CD4-positive, alpha-beta T cell treated with Interleukin-15 for 4 hours (primary cell): ENCODE data around the gene NNMT.
"Not testable (repeated sequence)": the region's sequence is repeated elsewhere in the genome, so short reads cannot be mapped to it uniquely, and the experiment has no call there.

Experiments used
- DNase-seq: peaks from one replicate; pipeline ENCODE4 v3.0.0-alpha.2; 2020; ENCODE audit warnings: low spot score

NNMT gene

GRCh38 chr11:114310095-114310494 lies 13.9 kb downstream of the NNMT start:
- no peak for DNase-seq

GRCh38 chr11:114311946-114312345 lies 15.7 kb downstream of the NNMT start:
- no peak for DNase-seq

GRCh38 chr11:114314096-114314495 lies 17.9 kb downstream of the NNMT start:
- no peak for DNase-seq

- no peak for DNase-seq
Observed at GRCh38 chr11:114315749-114316368, 19.7 kb downstream of the NNMT start.

DNA sequence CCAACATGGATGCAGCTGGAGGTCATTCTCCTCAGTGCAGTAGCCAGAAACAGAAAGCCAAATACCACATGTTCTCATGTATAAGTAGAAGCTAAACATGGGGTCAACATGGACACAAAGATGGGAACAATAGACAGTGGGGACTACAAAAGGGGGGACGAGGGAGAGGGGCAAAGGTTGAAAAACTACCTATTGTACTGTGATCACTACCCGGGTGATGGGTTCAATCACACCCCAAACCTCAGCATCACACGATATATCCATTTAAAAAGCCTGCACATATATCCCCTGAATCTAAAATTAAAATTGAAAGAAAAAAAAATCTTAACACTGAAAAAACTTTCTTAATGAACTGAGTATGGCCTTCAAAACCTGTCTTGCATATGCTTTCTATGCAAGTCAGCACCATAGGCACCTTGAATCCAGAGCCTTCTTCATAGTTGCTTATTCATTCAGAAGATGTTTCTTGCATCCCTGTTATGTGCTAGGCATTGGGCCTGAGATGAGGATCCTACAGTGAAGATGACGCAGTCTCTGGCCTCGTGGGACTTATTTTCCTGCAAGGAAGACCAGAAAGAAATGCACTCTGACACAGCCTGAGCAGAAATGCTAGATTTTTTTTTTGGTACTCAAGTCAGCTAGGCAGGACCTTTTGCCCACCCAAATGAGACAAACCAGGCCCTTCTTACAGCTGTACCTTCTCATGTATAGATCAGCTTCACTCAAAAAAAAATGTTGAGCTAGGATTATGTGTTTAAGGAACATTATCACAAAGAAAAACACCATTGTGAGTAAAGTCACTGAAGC lies 21.0 kb downstream of the NNMT start:
- DNase-seq, result no peak

- DNase-seq, result no peak
Observed at GRCh38 chr11:114317787-114318137, 21.6 kb downstream of the NNMT start.

- no peak for DNase-seq
Observed at GRCh38 chr11:114318361-114318760, 22.2 kb downstream of the NNMT start.

DNA sequence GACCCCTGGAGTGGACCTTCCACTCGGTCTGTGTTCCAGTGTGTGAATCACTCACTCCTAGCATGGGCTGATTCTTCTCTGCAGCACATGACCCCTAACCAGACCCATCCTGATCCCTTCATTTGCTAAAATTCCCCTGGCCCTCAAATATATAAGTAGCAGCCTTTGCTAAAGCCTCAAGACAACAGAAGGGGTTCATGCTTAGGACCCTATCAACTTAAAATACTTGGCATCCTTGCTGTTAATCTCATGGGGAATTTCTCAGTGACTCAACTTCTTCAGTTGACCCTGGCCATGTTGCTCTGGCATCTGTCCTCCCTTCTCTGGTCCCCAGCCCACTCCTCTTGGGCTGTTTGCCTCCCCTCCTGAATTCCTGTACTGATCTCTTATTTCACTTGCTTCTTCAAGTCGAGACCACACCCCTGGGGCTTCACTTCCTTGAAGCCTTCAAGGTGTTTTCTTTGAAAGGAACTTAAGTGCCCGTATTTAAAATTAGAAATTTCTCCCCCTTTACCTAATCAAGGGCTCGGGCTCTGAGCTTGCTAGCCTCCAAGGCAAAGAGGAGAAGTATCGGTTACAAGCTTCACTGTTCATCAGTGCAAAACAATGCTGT lies 23.6 kb downstream of the NNMT start:
- DNase-seq, result no peak

- no peak for DNase-seq
Observed at GRCh38 chr11:114321621-114322257, 25.5 kb downstream of the NNMT start.

DNA sequence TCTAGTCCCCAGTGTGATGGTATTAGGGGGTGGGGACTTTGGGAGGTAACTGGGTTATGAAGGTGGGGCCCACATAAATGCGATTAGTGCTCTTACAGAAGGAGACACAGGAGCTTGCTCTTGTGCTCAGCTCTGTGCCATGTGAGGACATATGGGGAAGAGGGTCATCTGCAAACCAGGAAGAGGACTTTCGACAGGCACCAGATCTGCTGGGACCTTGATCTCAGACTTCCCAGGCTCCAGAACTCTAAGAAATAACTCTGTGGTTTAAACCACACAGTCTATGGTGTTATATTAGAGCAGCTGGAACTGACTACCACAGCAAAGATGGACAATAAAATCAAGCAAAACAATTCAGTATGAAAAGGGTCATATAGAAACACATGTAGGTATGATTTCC lies 26.7 kb downstream of the NNMT start:
- DNase-seq, result no peak

DNA sequence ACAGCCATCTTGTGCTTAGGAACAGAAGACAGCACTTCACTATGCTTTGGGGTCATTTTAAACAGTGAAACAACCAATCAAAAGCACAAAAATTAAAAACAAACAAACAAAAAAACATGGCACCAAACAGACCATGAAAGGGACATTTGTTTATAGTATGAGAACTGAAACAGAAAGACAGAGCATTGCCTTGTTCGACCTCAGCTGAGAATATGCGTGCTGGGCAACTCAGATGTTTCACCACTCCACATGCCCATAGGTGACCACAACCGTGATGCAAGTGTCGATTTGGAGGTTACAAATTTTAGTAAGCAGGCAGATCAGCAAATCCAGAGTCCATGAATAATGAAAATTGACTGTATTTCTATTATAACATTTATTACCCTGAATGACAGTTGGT lies 30.0 kb downstream of the NNMT start:
- DNase-seq, result no peak

- no peak for DNase-seq
Observed at GRCh38 chr11:114326776-114327175, 30.6 kb downstream of the NNMT start.

DNA sequence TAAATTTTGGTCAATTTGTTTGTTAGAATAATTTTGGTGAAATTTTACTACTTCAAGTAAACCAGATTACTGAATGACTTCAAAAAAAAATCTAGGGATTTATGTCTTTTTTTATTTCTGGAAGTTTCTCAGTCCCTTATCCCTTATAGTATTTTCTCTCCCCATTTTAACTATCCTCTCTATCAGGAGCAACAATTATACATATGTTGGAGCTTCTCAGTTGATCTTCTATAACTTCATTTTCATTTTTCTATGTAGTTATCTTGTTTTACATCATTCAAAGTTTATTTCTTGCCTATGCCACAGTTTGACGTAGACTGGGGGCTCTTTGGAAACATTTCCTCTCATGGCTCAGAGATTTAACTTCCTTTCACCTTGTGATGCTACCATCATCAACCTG lies 34.2 kb downstream of the NNMT start:
- DNase-seq, result no peak

DNA sequence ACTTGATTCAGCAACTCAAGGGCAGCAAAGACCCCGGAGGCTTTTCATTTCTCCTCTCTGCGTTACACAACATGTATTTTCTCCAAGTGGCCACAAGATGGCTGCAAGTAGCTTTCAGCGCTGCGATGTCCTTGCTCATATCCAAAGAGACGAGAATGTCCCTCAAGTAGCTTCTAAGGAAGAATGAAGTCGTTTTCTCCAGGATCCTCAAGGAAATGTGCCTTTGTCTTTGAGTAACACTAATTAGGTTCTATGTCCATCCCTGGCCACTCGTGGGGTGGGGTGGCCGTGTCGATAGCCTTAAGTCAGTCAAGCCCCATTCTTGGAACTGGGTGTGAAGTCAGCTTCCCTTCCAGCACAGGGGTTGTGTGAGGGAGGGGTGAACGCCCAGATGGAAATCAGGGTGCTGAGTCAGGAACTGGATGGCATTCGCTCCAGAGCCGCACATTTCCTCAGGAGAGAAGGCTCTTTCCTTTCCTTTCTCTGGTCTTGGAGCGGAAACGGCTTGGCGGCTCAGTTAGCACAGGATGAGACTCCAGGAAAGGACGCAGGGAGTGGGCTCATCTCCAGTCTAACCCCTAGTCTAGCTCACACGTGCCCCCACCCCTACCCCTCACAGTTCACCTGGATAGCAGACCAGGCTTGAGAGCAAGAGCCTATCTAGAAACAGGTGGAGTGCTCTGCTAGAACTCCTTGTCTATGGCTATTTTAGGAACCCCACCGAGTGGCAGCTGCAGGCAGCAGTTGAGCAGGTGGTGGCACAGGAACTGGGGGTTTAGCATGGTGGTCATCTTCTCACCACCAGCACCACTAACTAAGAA lies 44.3 kb downstream of the NNMT start:
- DNase-seq, result peak; percentile 34

- DNase-seq, result not testable (repeated sequence)
Observed at GRCh38 chr11:114341667-114342066, 45.5 kb downstream of the NNMT start.

DNA sequence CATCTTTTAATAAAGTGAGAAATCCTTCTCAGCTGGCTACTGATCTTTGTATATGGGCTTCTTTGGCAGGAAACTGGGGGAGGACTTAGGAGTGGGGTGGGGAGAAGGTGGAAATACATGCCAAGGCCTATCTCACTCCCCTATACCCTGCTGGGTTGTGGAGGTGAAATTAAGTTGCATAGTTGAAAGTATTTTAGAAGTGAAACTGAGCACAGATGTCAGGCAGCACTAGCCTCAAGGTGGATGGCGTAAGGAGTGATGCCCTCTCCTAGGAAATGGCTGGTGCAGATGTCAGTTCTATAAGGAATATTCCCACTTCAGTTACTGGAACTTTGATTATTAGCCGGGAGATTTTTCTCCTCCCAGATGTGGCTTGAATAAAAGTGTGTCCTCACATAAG lies 46.3 kb downstream of the NNMT start:
- no peak for DNase-seq

DNA sequence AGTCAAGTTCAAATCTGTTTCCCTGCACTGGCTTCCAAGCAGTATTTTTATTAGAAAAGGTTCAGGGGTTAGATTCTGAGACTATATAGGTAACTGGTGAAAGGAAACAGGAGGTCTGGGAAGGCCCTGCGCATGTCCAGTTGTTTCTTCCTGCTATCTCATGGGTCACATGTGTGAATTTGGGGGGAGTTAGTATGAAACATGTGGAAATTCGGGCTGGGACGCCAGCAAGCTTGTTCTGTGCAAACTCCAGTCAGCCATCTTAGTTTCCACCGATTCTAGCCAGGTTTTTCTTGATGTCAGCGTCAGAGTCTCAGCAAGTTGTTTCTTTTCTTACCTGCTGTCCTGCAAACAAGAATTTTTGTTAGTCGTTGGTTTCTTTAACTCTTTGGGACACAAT lies 46.8 kb downstream of the NNMT start:
- no peak for DNase-seq

- no peak for DNase-seq
Observed at GRCh38 chr11:114343493-114343892, 47.3 kb downstream of the NNMT start.

GRCh38 chr11:114344494-114344893 lies 48.3 kb downstream of the NNMT start:
- DNase-seq, result no peak

DNA sequence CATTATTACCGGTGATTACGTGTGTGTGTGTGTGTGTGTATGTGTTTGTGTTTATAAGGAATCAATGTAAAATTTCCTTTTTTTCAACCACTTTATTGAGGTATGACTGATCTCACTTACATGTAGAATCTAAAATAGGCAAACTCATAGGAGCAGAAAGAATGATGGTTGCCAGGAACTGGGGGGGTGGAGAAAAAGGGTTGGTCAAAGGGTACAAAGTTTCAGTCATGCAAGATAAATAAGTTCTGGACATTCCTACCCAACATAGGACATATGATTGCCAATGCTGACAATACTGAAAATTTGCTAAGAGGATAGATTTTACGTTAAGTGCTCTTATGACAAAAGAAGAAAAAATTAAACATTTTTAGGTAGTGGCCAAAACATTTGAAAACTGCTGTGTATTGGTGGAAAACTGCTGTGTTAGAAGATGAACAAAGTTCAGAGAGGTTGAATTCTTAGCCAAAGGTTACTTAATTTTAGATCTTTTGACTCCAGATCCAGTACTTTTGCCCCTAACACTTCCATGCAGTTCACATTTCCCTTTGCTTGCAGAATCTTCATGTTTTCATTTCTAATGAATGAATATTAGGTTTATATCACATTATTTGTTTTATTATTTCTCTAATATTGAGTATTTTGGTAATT lies 49.5 kb downstream of the NNMT start:
- DNase-seq, result no peak

DNA sequence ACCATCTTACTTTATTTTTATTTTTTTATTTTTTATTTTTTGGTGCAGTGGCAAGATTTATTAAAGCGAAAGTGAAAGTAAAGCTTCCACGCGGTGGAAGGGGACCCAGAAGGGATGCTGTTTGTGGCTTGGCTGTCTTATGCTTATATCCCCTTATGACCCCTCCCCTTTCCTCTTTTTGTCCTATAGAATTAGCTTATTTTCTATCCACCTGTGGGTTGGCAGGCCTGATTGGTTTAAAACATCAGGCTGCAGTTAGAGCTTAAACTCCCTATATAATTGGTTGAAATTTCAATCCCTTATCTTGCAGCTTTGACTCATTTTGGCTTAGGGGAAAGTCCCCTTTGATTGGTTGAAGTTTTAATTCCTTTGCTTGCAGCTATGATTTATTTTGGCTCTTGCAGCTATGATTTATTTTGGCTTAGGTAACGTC lies 50.5 kb downstream of the NNMT start:
- DNase-seq, result peak; percentile 10
